Measurements from ENCODE around the gene BANP. TPM values are rescaled to one million over a fixed set of nuclear protein-coding genes. Genes with fewer than 3 reads are reported as not detected.
"Not testable (repeated sequence)": the region's sequence is repeated elsewhere in the genome, so short reads cannot be mapped to it uniquely, and the experiment has no call there.

The BANP gene
- total and polyA plus RNA-seq, 12 donors, result 6.1 to 20.4 (median 13.5) TPM

- Histone ChIP-seq H3K27ac (no peak overlapping the region), H3K9me3 (no peaks in the 10 kb centered on the region), H3K27me3 (no peaks in the 10 kb centered on the region), H3K36me3 (peaks cover 0 to 62% (median 14%) of the 10 kb centered on the region in 9 donors), H3K4me1 (peaks cover 0 to 37% (median 3%) of the 10 kb centered on the region in 9 donors), H3K4me3 (no peak overlapping the region)
- 78 to 83% methylated on average over 17 of the region's 17 CpGs for WGBS, 2 donors
- no peak for DNase-seq
- TF ChIP-seq CTCF (IDR thresholded peaks at IDR 0.05), result no peak
- ATAC-seq, result no peak
- intact Hi-C loops (cut with DNase I), result loop anchor here in 3 of 10 donors (5.0 to 10.0 kb wide), 3 partner anchors 82 to 455 kb away; no protein-coding TSS in a partner anchor
Observed at GRCh38 chr16:87982581-87983041, 31.4 kb downstream of the BANP start.

- 45 to 50% methylated on average over 19 to 20 of the region's 20 CpGs for WGBS, 2 donors
- Histone ChIP-seq H3K4me1 (peaks cover 0 to 37% (median 3%) of the 10 kb centered on the region in 9 donors), H3K36me3 (peaks cover 0 to 60% (median 14%) of the 10 kb centered on the region in 9 donors)
- not testable (repeated sequence) for H3K4me3 ChIP-seq, H3K27me3 ChIP-seq, DNase-seq, H3K27ac ChIP-seq, H3K9me3 ChIP-seq
- TF ChIP-seq CTCF (IDR thresholded peaks at IDR 0.05), result peak in 7 of 9 donors; percentile 27 to 56 (median 43)
- peak; percentile 57 to 88 (median 78) for ATAC-seq
- intact Hi-C loops (cut with DNase I), result loop anchor here in 3 of 10 donors (5.0 to 10.0 kb wide), 3 partner anchors 82 to 454 kb away; no protein-coding TSS in a partner anchor
Observed at GRCh38 chr16:87983072-87983736, 32.0 kb downstream of the BANP start.

- H3K9me3 ChIP-seq, H3K4me3 ChIP-seq, H3K27me3 ChIP-seq, DNase-seq, H3K27ac ChIP-seq: not testable (repeated sequence)
- Histone ChIP-seq H3K4me1 (peaks cover 0 to 37% (median 3%) of the 10 kb centered on the region in 9 donors), H3K36me3 (peaks cover 0 to 61% (median 14%) of the 10 kb centered on the region in 9 donors)
- 58 to 75% methylated on average over 7 of the region's 7 CpGs for WGBS, 2 donors
- intact Hi-C loops (cut with DNase I), result loop anchor here in 3 of 10 donors (5.0 to 10.0 kb wide), 3 partner anchors 81 to 454 kb away; no protein-coding TSS in a partner anchor
- peak in 1 of 8 donors; percentile 34 for ATAC-seq
Observed at GRCh38 chr16:87983737-87984097, 32.5 kb downstream of the BANP start.

GRCh38 chr16:87984180-87984579 is 32.9 kb downstream of the BANP start:
- 85 to 88% methylated on average over 15 of the region's 15 CpGs for WGBS, 2 donors
- not testable (repeated sequence) for H3K4me3 ChIP-seq, DNase-seq, ATAC-seq, H3K27ac ChIP-seq, H3K27me3 ChIP-seq, H3K9me3 ChIP-seq
- intact Hi-C loops (cut with DNase I), result loop anchor here in 3 of 10 donors (5.0 to 10.0 kb wide), 3 partner anchors 81 to 453 kb away; no protein-coding TSS in a partner anchor
- H3K36me3 ChIP-seq, result peaks cover 0 to 62% (median 14%) of the 10 kb centered on the region in 9 donors
- peaks cover 0 to 35% (median 3%) of the 10 kb centered on the region in 9 donors for H3K4me1 ChIP-seq

GRCh38 chr16:87984632-87985267 is 33.5 kb downstream of the BANP start:
- no peak for TF ChIP-seq CTCF (IDR thresholded peaks at IDR 0.05)
- 95 to 96% methylated on average over 28 of the region's 28 CpGs for WGBS, 2 donors
- Histone ChIP-seq H3K9me3 (no peaks in the 10 kb centered on the region), H3K4me3 (no peak overlapping the region), H3K36me3 (peaks cover 0 to 64% (median 14%) of the 10 kb centered on the region in 9 donors), H3K27me3 (no peaks in the 10 kb centered on the region), H3K27ac (no peak overlapping the region), H3K4me1 (peaks cover 0 to 29% (median 3%) of the 10 kb centered on the region in 9 donors)
- no peak for DNase-seq
- ATAC-seq, result no peak
- intact Hi-C loops (cut with DNase I), result loop anchor here in 3 of 10 donors (5.0 to 10.0 kb wide), 3 partner anchors 80 to 453 kb away; no protein-coding TSS in a partner anchor

GRCh38 chr16:87985493-87985892 is 34.3 kb downstream of the BANP start:
- H3K9me3 ChIP-seq, ATAC-seq, DNase-seq, H3K4me3 ChIP-seq, H3K27ac ChIP-seq, H3K27me3 ChIP-seq: not testable (repeated sequence)
- intact Hi-C loops (cut with DNase I), result loop anchor here in 2 of 10 donors (10.0 kb wide), 2 partner anchors 79 to 449 kb away; no protein-coding TSS in a partner anchor
- H3K36me3 ChIP-seq, result peaks cover 0 to 65% (median 14%) of the 10 kb centered on the region in 9 donors
- WGBS, 2 donors, result 90 to 94% methylated on average over 5 of the region's 5 CpGs
- H3K4me1 ChIP-seq, result peaks cover 0 to 24% (median 3%) of the 10 kb centered on the region in 9 donors

- not testable (repeated sequence) for H3K4me3 ChIP-seq, H3K27me3 ChIP-seq, H3K9me3 ChIP-seq, DNase-seq
- intact Hi-C loops (cut with DNase I), result loop anchor here in 2 of 10 donors (10.0 kb wide), 2 partner anchors 78 to 448 kb away; no protein-coding TSS in a partner anchor
- peak overlapping the region in 4 of 10 donors; percentile 5 to 42 (median 23) for H3K27ac ChIP-seq
- 53 to 55% methylated on average over 5 of the region's 5 CpGs for WGBS, 2 donors
- H3K4me1 ChIP-seq, result peaks cover 0 to 24% (median 0%) of the 10 kb centered on the region in 9 donors
- ATAC-seq, result peak in 3 of 8 donors; percentile 24 to 55 (median 41)
- H3K36me3 ChIP-seq, result peaks cover 0 to 64% (median 9%) of the 10 kb centered on the region in 9 donors
Observed at GRCh38 chr16:87986361-87986849, 35.2 kb downstream of the BANP start.
